AG08395 (cell line): ENCODE measurements around the gene KIF9.
A peak's percentile ranks its signal among the peaks of the same experiment; 100 is the strongest.
"Not testable (repeated sequence)": the region's sequence is repeated elsewhere in the genome, so short reads cannot be mapped to it uniquely, and the experiment has no call there.

Experiments used
- DNase-seq: peaks from one replicate; pipeline ENCODE4 v3.0.0; 2012; ENCODE audit warnings: mixed read lengths, low spot score

Gene KIF9

DNA sequence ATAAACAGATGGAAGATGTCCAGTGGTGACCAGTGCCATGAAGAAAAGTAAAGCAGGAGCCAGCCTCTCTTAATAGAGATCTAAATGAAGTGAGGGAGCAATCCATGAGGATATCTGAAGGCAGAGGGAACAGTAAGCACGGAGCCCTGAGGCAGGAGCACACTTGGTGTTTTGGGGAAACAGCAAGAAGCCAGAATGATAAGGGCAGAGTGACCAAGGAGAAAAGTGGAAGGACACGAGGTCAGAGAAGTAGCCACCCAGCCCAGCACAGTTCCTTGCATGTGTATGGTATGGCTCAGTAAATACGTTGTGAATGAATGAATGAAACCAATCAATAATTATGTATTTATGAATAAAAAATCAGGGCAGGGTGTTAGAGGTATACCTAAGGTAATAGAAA is 11.8 kb upstream of the KIF9 start:
- DNase-seq, result no peak

DNA sequence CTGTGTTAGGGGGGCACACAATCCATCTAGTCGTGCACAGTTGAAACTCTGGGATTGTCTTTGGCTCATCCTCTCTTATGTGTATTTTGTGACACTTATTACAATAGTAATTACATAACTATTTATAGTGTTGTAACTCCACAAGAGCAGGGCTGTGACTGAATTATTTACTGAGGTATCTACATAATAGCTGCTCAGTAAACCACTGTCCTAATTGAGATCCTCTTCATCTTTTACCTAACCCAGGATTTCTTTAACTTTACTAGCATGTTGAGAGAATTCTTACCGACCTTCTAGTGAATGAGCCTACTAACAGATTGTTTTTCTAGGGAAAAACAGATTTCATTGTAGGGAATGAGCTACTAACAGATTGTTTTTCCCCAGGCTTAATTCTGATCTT is 11.2 kb upstream of the KIF9 start:
- DNase-seq, result no peak

- not testable (repeated sequence) for DNase-seq
These were observed 9.3 kb upstream of the KIF9 start for GRCh38 chr3:47291754-47292420.

DNA sequence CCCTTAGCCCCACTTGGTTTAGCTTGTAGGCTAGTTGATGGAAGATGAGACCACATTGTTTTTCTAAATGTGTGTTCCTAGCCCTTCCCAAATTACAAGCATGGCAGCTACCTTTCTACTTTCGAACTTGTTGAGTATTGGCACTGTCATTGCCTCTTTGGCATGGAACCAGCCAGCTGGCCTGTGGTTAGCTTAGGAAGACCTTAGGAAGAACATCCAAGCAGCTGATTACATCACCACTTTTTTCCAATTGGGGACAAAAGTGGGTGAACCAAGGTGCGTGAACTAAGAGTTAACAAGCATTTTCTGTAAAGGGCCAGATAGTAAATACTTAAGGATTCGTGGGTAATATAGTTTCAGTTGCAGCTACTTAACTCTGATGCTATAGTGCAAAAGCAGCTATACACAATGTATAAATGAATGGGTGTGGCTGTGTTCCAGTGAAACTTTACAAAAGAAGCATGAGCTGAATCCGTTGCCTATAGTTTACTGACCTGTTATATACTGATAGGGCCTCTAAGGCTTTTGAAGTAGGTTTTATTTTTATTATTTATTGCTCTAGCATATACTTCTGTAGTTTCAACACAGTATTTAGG is 8.7 kb upstream of the KIF9 start:
- DNase-seq, result no peak

GRCh38 chr3:47288966-47289910 is 6.6 kb upstream of the KIF9 start:
- no peak for DNase-seq

GRCh38 chr3:47283591-47284364 is 1.2 kb upstream of the KIF9 start:
- peak; percentile 38 for DNase-seq

GRCh38 chr3:47283193-47283537 is 566 bp upstream of the KIF9 start:
- DNase-seq, result no peak

- DNase-seq, result no peak
These were observed 2.1 kb downstream of the KIF9 start for GRCh38 chr3:47280519-47280918.

DNA sequence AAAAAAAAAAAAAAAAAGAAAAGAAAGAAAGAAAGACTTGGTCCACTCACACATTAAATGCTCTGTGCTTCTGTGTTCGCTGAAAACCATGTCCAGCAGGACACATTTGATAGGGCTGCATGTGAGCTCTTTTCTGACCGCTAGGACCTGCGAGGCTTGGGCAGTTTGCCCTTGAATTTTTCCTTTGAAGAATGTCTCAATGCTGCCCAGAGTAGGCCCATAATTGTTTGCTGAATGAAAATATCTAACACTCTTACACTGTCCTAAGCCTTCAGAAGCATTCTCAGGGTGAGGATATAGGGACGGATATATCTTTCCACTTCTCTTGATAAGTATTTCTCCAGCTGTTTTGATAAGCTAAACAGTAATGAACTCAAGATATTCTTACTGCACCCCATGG is 6.0 kb downstream of the KIF9 start:
- no peak for DNase-seq

DNA sequence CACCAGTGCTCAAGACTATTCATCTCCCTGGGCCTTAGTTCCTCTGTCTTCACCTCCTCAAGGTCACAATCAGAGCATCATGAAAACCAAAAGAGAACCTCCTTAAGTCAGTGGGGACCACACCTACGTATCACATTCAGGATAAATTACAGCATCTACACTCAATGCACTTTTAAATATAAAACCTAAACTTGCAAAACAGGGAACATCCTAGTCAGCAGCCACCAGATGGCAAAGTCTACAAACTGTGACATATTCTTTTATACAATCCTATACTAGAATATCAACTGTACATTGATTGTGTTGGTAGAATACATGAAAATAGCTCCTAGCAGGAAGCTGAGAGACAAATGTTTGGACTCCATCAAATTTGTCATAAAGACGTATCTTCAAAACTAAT is 7.9 kb downstream of the KIF9 start:
- DNase-seq, result no peak

GRCh38 chr3:47273564-47273963 is 9.0 kb downstream of the KIF9 start:
- no peak for DNase-seq

DNA sequence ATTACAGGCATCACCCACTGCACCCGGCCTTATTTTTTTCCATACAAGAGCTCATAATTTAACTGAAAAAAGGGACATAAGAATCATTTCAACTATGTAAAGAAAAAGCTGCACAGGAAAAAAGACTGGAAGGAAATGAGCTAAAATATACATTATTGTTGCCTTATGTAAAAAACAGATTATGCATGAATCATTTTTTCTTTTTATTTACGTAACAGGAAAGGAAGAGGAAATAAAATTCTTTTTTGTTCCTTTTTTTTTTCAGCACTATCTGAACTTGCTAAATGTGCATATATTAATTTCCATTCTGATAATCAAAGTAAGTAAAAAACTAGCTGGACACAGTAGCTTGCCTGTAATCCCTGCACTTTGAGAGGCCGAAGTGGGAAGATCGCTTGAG is 12.1 kb downstream of the KIF9 start:
- no peak for DNase-seq

- no peak for DNase-seq
These were observed 15.1 kb downstream of the KIF9 start for GRCh38 chr3:47267490-47267824.

- peak; percentile 91 for DNase-seq
These were observed 15.7 kb downstream of the KIF9 start for GRCh38 chr3:47266709-47267489.

GRCh38 chr3:47265725-47266428 is 16.7 kb downstream of the KIF9 start:
- DNase-seq, result no peak

- no peak for DNase-seq
These were observed 17.6 kb downstream of the KIF9 start for GRCh38 chr3:47265008-47265407.

DNA sequence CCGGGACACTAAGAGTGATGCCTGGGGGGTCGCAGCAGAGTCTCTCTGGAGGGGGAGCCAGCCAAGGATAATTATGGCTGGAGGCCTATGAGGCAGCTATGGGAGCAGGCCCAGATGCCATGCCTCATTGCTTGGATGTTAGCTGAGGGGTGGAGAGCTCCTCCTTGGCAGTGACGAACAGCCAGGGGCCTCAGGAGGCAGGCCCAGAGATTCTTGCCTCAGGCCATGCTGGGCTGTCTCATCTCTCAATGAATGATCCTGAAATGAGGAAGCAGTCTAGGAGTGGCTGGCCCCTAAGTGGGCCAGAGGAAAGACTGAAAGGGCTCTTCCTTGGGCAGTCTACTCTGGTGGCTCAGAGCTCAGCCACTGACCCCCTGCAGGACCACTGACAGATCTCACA is 21.3 kb downstream of the KIF9 start:
- peak; percentile 50 for DNase-seq

- DNase-seq, result no peak
These were observed 22.0 kb downstream of the KIF9 start for GRCh38 chr3:47260605-47261004.

DNA sequence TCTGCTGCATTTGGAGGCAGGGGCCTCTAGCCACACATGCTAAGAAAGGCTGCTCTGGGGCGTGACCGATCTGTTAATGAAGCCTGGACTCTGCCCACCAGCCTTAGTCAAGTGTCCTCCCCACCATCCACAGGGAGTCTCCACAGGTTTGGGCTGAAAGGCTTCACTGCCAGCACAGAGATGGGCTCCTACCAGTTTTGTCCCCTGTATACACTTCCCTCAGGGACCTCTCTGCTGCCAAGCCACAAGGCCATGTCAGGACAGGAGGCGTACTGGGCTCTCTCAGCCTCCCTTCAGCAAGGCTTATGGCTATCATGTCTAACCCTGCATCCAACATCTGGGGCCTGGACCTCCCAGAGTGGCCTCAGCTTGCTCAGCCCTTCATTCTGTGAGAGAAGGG is 23.5 kb downstream of the KIF9 start:
- DNase-seq, result no peak

DNA sequence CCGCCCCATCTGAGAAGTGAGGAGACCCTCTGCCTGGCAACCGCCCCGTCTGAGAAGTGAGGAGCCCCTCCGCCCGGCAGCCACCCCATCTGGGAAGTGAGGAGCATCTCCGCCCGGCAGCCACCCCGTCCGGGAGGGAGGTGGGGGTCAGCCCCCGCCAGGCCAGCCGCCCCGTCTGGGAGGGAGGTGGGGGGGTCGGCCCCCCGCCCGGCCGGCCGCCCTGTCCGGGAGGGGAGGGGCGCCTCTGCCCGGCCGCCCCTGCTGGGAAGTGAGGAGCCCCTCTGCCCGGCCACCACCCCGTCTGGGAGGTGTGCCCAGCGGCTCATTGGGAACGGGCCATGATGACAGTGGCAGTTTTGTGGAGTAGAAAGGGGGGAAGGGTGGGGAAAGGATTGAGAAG is 26.3 kb downstream of the KIF9 start:
- not testable (repeated sequence) for DNase-seq

DNA sequence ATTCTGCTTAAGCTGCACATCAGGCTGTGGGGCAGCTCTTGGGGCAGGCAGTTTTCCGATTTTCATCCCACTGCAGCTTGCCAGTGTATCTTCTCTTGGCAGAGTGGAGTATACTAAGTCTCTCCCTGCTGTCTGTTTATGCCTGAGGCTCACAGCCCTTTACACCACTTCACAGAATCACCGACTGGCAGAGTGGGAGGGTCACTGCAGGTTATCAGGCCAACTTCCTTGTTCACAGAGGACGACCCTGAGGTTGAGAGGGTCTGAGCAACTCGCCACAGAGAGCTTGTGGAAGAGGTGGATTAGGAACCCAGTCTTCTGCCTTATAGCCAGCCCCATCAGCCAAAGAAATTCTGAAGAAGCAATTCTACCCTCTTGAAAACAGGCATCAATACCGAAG is 30.9 kb downstream of the KIF9 start:
- DNase-seq, result no peak
